Trophoblast cell (in vitro differentiated cells and primary cell): Measurements from ENCODE around the gene RGCC.
A peak's percentile ranks its signal among the peaks of the same experiment; 100 is the strongest.

ENCODE experiments used
- DNase-seq, 2 donors: peaks; one replicate each; pipeline ENCODE4 v3.0.0-alpha.2; 2016
- H2AFZ ChIP-seq: 2 replicates; pipeline ENCODE4 v1.6.1; 2013; ENCODE audit warnings: low read length, moderate library complexity, mild to moderate bottlenecking; ENCODE audit not compliant: insufficient read depth, poor library complexity
- H2AK5ac ChIP-seq: 2 replicates; pipeline ENCODE4 v1.6.1; 2013; ENCODE audit warnings: mild to moderate bottlenecking, low read length
- H2BK120ac ChIP-seq: 2 replicates; pipeline ENCODE4 v1.6.1; 2013; ENCODE audit warnings: low read length, mild to moderate bottlenecking, moderate library complexity; ENCODE audit not compliant: insufficient read depth, poor library complexity
- H2BK12ac ChIP-seq: 2 replicates; pipeline ENCODE4 v1.6.1; 2013; ENCODE audit warnings: mild to moderate bottlenecking, low read length, moderate library complexity
- H2BK5ac ChIP-seq: 2 replicates; pipeline ENCODE4 v1.6.1; 2013; ENCODE audit warnings: low read length, low read depth, moderate library complexity, mild to moderate bottlenecking; ENCODE audit not compliant: poor library complexity
- H3K14ac ChIP-seq: 2 replicates; pipeline ENCODE4 v1.6.1; 2013; ENCODE audit warnings: mild to moderate bottlenecking, low read length
- H3K18ac ChIP-seq: 2 replicates; pipeline ENCODE4 v1.6.1; 2013; ENCODE audit warnings: mild to moderate bottlenecking, low read length
- H3K23ac ChIP-seq: 2 replicates; pipeline ENCODE4 v1.6.1; 2013; ENCODE audit warnings: low read length
- H3K27ac ChIP-seq: 2 replicates; pipeline ENCODE4 v1.5.1; 2013; ENCODE audit warnings: low read depth, mild to moderate bottlenecking, inconsistent platforms, low read length, moderate library complexity
- H3K27me3 ChIP-seq: 2 replicates; pipeline ENCODE4 v1.6.1; 2013; ENCODE audit warnings: inconsistent platforms, mild to moderate bottlenecking, low read length, moderate library complexity; ENCODE audit not compliant: insufficient read depth
- H3K36me3 ChIP-seq, 2 experiments: 1 replicate in 1 of 2; 2 replicates in 1 of 2; pipeline ENCODE4 v1.6.1; 2013; ENCODE audit warnings: low read length in 2 of 2, mild to moderate bottlenecking in 2 of 2, moderate library complexity in 1 of 2; ENCODE audit not compliant: insufficient read depth in 2 of 2, control insufficient read depth in 1 of 2
- H3K4ac ChIP-seq: 2 replicates; pipeline ENCODE4 v1.6.1; 2013; ENCODE audit warnings: low read depth, mild to moderate bottlenecking, low read length, moderate library complexity
- H3K4me1 ChIP-seq, 2 experiments: 1 replicate in 1 of 2; 2 replicates in 1 of 2; pipeline ENCODE4 v1.6.1; 2013; ENCODE audit warnings: low read length in 2 of 2, mild to moderate bottlenecking in 2 of 2, moderate library complexity in 1 of 2; ENCODE audit not compliant: insufficient read depth in 2 of 2, control insufficient read depth in 1 of 2
- H3K4me2 ChIP-seq: 2 replicates; pipeline ENCODE4 v1.6.1; 2013; ENCODE audit warnings: inconsistent platforms, mild to moderate bottlenecking, low read length, moderate library complexity
- H3K4me3 ChIP-seq: 2 replicates; pipeline ENCODE4 v1.5.1; 2013; ENCODE audit warnings: mild to moderate bottlenecking, low read depth, low read length, inconsistent platforms
- H3K79me1 ChIP-seq: one replicate; pipeline ENCODE4 v1.6.1; 2013; ENCODE audit warnings: low read length
- H3K79me2 ChIP-seq: 2 replicates; pipeline ENCODE4 v1.6.1; 2013; ENCODE audit warnings: low read length, mild to moderate bottlenecking; ENCODE audit not compliant: control insufficient read depth, insufficient read depth, poor library complexity
- H3K9ac ChIP-seq: 2 replicates; pipeline ENCODE4 v1.6.1; 2013; ENCODE audit warnings: mild to moderate bottlenecking, low read length
- H3K9me3 ChIP-seq: 2 replicates; pipeline ENCODE4 v1.6.1; 2013; ENCODE audit warnings: low read depth, mild to moderate bottlenecking, control low read depth, inconsistent platforms, low read length; ENCODE audit not compliant: insufficient read depth
- H4K12ac ChIP-seq: 2 replicates; pipeline ENCODE4 v1.6.1; 2013; ENCODE audit warnings: low read depth, mild to moderate bottlenecking, low read length, moderate library complexity
- H4K8ac ChIP-seq: 2 replicates; pipeline ENCODE4 v1.6.1; 2013; ENCODE audit warnings: low read depth, mild to moderate bottlenecking, low read length, moderate library complexity
- H4K91ac ChIP-seq: one replicate; pipeline ENCODE4 v1.6.1; 2013; ENCODE audit warnings: low read depth, mild to moderate bottlenecking, low read length, moderate library complexity
- WGBS: extraction: QIAGEN DNeasy Blood & Tissue Kit; methylation state at CpG from one replicate; pipeline ENCODE4 v1.1.7; 2013; ENCODE audit warnings: missing lambda C conversion rate; ENCODE audit not compliant: insufficient read length, insufficient coverage; ENCODE audit errors: extremely low coverage; 5-methylcytosine and 5-hydroxymethylcytosine counted together

The RGCC gene

GRCh38 chr13:41465898-41466320 is 8.6 kb downstream of the RGCC start:
- no peak overlapping the region for H3K9ac ChIP-seq
- H3K4ac ChIP-seq: no peak overlapping the region
- no peak overlapping the region for H3K27ac ChIP-seq
- H3K14ac ChIP-seq: no peak overlapping the region
- no peak for DNase-seq
- H2AK5ac ChIP-seq: no peak overlapping the region
- H2AFZ ChIP-seq: no peak overlapping the region
- H4K8ac ChIP-seq: no peak overlapping the region
- 100% methylated on average over 1 of the region's 1 CpG for WGBS
- peaks cover 19 to 41% of the 10 kb centered on the region in 2 experiments for H3K36me3 ChIP-seq
- no peak overlapping the region for H2BK12ac ChIP-seq
- H3K4me1 ChIP-seq: peaks cover 0 to 11% of the 10 kb centered on the region in 2 experiments
- H3K4me2 ChIP-seq: no peak overlapping the region
- H4K12ac ChIP-seq: no peak overlapping the region
- H2BK120ac ChIP-seq: no peak overlapping the region
- no peak overlapping the region for H3K23ac ChIP-seq
- no peaks in the 10 kb centered on the region for H3K79me2 ChIP-seq
- no peak overlapping the region for H3K18ac ChIP-seq
- no peak overlapping the region for H2BK5ac ChIP-seq
- H4K91ac ChIP-seq: no peak overlapping the region
- H3K79me1 ChIP-seq: no peaks in the 10 kb centered on the region
- H3K27me3 ChIP-seq: no peaks in the 10 kb centered on the region
- H3K9me3 ChIP-seq: no peaks in the 10 kb centered on the region
- H3K4me3 ChIP-seq: no peak overlapping the region

- Histone ChIP-seq H2BK120ac (no peak overlapping the region), H4K12ac (no peak overlapping the region), H3K4me1 (peaks cover 0 to 11% of the 10 kb centered on the region in 2 experiments), H3K18ac (no peak overlapping the region), H3K23ac (no peak overlapping the region), H3K4me2 (no peak overlapping the region), H3K9ac (no peak overlapping the region), H2AK5ac (no peak overlapping the region), H3K79me1 (no peaks in the 10 kb centered on the region), H3K4ac (no peak overlapping the region), H2BK5ac (no peak overlapping the region), H2BK12ac (no peak overlapping the region), H4K91ac (no peak overlapping the region), H4K8ac (no peak overlapping the region), H2AFZ (no peak overlapping the region), H3K79me2 (no peaks in the 10 kb centered on the region), H3K14ac (no peak overlapping the region), H3K36me3 (peaks cover 18 to 36% of the 10 kb centered on the region in 2 experiments), H3K4me3 (no peak overlapping the region), H3K9me3 (no peaks in the 10 kb centered on the region), H3K27me3 (no peaks in the 10 kb centered on the region), H3K27ac (no peak overlapping the region)
- DNase-seq: no peak
- no CpG with 5 or more reads among the region's 2 CpGs for WGBS
Observed at GRCh38 chr13:41467425-41467945, 10.1 kb downstream of the RGCC start.

- Histone ChIP-seq H3K4me1 (peaks cover 0 to 11% of the 10 kb centered on the region in 2 experiments), H3K4me3 (no peak overlapping the region), H2BK12ac (no peak overlapping the region), H4K12ac (no peak overlapping the region), H2BK120ac (no peak overlapping the region), H3K79me1 (no peaks in the 10 kb centered on the region), H3K27me3 (no peaks in the 10 kb centered on the region), H4K8ac (no peak overlapping the region), H3K23ac (no peak overlapping the region), H3K18ac (no peak overlapping the region), H3K36me3 (peaks cover 14 to 32% of the 10 kb centered on the region in 2 experiments), H3K4ac (no peak overlapping the region), H3K9me3 (no peaks in the 10 kb centered on the region), H3K27ac (no peak overlapping the region), H2AK5ac (no peak overlapping the region), H2BK5ac (no peak overlapping the region), H3K9ac (no peak overlapping the region), H2AFZ (no peak overlapping the region), H4K91ac (no peak overlapping the region), H3K4me2 (no peak overlapping the region), H3K14ac (no peak overlapping the region), H3K79me2 (no peaks in the 10 kb centered on the region)
- DNase-seq: no peak
- WGBS: no CpG with 5 or more reads among the region's 2 CpGs
Observed at GRCh38 chr13:41468631-41469030, 11.3 kb downstream of the RGCC start.

- WGBS: no CpG with 5 or more reads among the region's 4 CpGs
- Histone ChIP-seq H3K18ac (no peak overlapping the region), H3K4me2 (no peak overlapping the region), H3K36me3 (peaks cover 4 to 21% of the 10 kb centered on the region in 2 experiments), H3K23ac (no peak overlapping the region), H4K91ac (no peak overlapping the region), H3K79me1 (no peaks in the 10 kb centered on the region), H2BK12ac (no peak overlapping the region), H3K9me3 (no peaks in the 10 kb centered on the region), H3K4me3 (no peak overlapping the region), H3K4me1 (peaks cover 0 to 2% of the 10 kb centered on the region in 2 experiments), H3K4ac (no peak overlapping the region), H4K12ac (no peak overlapping the region), H2AFZ (no peak overlapping the region), H3K79me2 (no peaks in the 10 kb centered on the region), H3K14ac (no peak overlapping the region), H3K27ac (no peak overlapping the region), H4K8ac (no peak overlapping the region), H2BK120ac (no peak overlapping the region), H3K27me3 (no peaks in the 10 kb centered on the region), H2BK5ac (no peak overlapping the region), H2AK5ac (no peak overlapping the region), H3K9ac (no peak overlapping the region)
- DNase-seq: peak in 1 of 2 donors; percentile 37
Observed at GRCh38 chr13:41470196-41470595, 12.8 kb downstream of the RGCC start.
